Right renal cortex interstitium (tissue), 3 donors: ENCODE data around the gene GNAZ. TPM values are rescaled to one million over a fixed set of nuclear protein-coding genes. Genes with fewer than 3 reads are reported as not detected.

ENCODE experiments used
- DNase-seq, 3 donors: peaks; one replicate each; pipeline ENCODE4 v3.0.0-alpha.2; 2013; ENCODE audit warnings: low read depth in 3 of 3, low spot score in 2 of 3
- polyA plus RNA-seq, 3 donors: library from polyadenylated mRNA; unstranded; fragments of 120-200 nt; gene quantifications; one replicate each; pipeline ENCODE4 v1.2.1, GENCODE V29; 2013; ENCODE audit not compliant: insufficient read length in 3 of 3

Gene GNAZ
- polyA plus RNA-seq, 3 donors = 4.6 to 6.2 (median 5.0) TPM

DNA sequence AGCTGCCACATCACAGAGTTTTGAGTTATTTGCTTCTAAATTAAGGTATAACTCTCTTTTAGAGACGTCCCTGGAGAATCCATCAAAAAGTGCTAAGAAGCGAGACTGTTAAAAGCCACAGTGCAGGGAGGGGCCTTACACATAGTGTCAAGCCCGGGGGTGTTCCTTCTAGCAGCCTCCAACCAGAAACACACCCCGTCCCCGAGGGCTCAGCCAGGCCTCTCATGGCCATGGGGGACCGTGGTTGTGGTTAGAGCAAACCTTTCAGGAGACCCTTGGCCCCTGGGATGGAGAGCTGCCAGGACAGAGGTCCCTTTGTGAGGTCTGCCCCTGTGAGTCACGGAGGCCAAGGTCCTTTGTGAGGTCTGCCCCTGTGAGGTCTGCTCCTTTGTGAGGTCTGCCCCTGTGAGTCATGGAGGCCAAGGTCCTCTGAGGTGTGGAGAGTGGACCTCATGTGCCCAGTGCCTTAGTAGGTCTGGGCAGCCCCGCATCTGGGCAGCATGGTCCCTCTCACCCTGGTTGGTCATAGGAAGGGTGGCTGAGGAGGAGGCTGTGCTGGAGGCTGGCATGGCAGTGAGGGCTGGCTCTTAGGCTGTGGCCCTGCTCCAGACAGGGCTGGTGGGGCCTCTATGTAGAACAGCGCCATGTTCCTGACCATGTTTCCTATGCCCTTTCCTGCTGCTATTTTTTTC, 5.4 kb downstream of the GNAZ start:
- DNase-seq = no peak

DNA sequence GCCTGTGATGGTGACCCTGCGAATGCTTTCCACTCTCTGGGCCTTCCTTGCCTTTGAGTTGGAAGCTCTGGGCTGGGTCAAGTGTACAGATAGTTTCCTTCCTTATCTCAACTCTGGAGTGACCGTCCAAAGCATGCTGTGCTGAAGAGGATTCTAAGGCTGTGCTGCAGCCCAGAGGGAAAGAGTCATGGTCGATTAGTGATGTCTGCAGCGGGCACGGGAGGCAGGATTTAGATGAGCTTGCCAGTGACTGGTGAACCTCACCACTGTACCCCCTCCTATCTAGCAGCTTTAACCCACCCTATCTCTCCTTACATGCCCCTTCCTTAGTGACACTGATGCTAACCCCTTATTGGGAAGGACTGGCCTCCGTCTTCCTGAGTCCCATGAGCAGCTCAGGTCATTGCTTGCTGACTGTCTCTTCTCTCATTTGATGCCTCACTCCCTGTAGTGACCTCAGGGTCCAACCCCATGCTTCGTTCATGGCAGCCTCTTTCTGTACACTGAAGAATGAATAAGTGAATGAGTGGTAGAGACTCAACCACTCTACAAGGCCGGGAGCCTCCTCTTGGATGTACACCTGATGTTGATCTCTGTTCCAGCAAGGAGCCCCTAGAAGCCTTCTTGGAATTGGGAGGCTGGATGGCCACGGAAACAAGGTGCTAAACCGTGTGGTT, 6.7 kb downstream of the GNAZ start:
- no peak for DNase-seq

DNA sequence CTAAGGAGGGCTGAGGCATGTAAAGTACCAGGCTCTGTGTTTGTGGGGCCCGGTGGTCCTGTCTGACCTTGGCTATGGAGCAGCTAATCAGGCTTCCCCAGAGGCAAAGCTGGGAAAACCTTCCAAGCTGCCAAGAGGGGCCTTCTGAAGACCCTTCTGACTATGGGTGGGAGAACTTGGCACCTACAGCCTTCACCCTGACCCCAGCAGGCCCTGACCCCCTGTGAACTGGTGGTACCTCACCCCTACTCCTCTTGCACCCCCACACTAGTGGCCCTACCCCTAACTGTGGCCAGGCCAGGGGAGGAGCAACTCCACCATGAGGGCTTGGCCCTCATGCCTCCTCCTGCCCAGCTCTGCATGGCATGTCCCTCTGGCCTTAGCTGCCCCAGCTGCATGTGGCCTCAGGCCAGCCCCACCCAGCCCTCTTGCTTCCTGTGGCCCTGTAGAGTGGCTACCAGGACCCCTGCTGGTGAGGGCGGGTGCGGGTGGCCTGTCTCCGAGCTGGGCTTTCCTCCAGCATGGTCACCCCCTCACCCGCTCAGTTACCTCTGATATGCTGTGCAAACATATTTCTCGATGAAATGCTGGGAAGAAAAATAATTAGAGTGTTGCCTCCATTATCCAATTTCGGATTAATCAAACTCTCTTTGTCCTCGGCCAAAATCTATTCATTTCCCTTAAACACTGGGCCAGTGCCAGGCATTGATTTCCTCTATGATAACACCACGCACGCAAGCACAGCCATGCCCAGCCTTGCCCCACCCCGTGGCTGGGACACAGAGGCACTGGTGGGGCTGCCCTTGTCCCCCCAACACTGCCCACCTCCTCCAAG, 7.5 kb downstream of the GNAZ start:
- no peak for DNase-seq

DNA sequence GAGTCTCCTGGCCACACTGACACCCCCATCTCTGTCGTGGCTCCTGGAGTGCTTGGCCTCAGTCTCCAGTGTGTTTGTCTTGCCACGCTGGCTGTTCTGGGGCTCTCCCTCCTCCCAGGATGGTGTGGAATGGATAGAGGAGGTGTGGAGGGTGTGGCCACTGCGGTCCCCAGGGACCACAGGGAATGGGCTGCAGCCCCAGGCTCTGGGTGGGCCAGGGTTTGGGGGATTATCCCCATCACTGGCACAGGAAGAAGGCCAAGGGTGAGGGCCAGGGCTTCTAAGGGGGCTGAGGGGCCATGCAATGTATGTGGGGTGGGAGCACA, 8.1 kb downstream of the GNAZ start:
- DNase-seq = no peak

DNA sequence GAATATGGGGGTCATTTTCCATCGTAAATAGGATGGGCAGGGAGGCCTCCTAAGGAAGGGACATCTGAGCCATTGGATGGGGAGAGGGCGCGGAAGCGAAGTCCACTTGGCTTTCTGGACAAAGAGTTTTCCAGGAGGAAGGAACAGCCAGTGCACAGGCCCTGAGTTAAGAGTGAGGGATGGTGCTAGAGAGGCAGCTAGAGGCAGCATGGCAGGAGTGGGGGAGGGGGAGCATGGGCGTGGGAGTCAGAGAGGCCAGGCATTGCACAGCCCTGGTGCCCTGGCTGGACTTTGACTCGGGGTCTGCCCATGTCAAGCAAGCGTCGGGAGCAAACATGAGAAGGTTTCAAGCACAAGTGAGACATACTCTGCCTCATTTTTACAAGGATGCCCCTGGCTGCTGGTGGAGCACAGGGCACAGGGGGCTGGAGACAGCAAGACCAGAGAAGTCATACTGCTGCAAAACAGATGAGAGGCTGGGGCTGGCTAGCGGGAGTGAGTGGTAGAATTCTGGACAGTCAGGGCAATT, 9.0 kb downstream of the GNAZ start:
- no peak for DNase-seq

DNA sequence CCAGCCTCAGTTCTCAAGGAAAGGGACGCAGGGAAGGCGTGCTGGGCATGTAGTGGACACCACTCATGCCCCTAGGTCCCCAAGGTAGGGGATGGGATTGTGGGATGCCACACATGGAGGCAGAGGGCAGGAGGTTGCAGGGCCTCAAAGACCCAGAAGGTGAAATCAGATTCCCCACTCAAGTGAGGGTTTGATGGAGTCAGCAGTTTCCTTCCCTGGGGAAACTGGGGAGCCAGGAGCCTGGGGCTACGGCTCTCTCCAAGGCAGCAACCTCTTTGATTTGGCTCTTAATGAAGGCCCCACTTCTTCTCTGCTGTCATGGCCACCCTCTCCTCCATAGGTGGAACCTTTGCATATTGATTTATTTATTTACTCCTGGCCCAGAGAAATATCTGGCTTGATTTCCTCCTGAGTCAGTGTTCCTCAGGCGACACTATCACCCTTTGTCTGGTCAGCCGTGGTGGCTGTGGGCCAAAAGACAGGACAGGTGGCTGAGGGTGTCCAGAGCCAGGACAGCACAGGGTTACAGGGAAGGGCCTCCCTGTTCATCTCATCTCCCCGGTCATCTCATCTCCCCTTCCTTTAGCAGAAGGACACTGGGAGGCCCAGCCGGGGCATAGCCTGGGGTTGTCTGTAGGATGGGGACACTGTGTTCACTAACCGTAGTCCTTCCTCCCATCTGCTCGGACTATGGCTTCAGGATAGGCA, 9.6 kb downstream of the GNAZ start:
- DNase-seq = no peak

DNA sequence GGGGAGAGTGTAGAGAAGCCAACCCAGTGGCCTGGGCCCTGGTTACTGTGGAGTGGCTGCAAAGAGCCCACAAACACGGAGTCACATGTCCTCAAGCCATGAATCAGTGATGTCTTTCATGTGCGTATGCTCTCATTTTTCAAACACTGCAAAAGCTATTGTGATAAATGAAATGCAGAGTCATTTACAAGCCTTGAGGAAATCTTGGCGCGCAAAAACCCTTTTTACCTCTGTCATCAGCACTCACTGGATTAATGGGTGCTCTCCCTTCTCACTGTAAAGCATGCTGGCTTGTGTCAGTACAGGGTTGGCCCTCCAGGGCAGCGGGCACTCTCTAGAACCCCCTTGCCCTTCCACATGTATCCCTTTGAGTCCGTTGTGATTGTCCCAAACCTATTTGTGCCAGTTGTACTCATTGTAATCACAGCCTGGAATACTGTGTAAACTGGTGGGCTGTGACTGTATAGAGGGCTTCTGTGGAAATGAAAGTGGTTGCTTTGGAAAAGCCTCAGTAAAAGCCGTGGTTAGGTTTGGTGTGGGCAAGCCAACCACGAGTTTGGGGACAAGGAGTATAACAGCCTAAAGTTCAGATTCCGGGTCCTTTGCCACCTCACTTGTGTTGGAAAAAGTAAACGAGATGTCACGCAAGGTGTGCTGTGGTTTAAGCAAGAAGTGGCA, 10.4 kb downstream of the GNAZ start:
- no peak for DNase-seq

DNA sequence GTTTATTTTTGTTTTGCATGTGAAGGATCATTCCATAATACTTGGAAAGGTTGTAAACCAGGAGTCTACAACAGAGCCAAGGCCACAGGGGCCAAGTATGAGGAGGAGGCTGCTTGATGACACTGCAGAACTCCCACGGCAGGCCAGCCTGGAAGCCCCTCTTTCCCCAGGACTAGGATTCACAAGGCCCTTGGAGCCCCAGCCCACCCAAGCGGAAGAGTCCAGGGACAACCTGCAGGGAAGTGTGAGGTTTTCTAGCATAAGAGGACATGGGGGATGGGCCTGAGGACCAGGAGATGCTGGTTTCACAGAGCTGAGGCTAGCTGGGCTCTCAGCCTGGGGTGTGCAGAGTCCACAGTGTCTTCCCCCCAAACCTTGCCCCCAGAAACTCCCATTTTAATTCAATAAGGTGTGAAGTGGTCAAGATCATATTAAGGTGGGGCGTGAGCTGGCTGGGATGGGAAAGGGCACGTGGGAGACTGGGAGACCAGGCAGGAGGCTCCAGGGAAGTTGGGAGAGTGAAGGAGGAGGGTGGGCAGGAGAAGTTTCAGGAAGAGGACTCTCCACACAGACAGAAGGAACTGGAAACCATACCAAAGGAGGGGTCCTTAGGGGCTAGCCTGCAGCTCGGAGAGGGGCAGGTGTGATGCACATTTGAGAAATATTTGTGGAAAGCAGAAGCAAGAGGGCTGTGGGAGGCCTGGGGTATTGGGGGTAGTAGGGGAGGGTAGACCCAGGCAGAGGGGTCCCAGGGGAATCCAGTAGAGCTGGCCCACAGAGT, 12.4 kb downstream of the GNAZ start:
- DNase-seq = no peak

DNA sequence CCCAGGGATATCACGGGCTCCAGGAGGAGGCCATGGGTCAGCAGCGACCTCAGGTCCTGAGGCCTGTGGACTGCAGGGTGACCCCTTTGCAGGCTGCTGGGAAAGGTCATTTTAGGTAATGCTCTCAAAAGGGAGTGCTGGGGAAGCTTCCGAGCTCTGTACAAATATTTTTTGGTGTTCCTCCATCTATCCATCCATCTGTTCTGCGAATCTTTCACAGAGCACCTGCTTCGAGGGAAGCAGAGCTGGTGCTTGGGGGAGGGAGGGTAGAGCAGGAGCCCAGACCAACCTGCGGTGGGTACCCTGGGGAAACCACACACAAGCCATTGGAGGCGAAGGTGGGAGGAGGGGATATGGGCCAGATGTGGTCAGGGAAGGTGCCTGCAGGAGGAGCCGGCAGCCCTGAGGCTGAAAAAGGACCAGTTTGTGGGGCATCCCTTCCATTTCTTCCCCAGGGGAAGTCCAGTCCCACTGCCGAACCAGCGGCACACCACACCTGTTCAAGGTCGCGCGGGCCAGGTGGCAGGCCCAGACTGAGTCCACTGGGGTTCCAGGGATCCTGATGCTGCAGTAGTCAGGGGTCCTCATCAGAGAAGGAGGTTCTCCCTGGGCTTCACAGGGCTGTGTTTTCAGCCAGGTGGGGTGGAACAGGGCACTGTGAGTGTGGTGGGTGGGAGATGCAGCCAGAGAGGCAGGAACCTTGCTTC, 13.1 kb downstream of the GNAZ start:
- no peak for DNase-seq

DNA sequence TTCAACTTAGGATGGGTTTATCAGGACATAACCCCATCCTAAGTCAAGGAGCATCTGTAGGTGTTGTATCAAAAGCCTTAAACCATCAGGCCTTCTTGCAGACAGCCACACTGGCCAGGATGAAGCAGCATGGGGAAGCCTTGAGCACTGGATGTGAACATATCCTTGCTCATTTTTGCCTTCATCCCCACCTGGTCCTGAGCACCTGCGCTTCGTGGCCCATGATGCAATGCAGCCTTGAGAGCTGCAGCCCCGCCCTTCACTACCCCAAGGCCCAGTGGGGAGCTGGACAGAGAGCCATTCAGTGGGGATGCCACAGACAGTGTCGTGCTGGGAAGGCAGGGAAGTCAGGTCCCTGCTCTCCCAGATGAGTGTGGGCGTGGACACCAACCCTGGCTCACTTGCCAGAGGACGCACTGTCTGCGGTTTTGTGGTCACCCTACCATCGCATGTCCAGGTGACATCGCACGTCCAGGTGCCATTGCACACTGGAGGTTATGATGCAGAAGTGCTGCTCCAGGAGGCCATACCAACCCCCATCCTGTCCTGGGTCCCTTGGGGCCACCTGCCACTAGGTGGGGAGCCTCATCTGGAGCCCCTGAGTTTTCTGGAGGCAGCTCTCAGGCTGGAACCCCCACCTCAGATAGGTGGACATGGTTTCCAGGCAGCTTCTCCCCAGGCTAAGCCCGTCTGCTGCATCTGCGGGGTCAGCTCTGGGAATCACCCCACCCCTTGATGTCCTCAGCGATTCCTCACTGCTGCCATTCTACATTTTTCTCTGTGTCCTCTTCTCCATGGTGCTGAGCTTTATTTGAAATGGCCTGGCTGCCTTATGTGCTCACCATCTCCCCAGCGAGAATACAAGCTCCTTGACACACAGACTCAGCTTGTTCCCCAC, 14.4 kb downstream of the GNAZ start:
- no peak for DNase-seq

DNA sequence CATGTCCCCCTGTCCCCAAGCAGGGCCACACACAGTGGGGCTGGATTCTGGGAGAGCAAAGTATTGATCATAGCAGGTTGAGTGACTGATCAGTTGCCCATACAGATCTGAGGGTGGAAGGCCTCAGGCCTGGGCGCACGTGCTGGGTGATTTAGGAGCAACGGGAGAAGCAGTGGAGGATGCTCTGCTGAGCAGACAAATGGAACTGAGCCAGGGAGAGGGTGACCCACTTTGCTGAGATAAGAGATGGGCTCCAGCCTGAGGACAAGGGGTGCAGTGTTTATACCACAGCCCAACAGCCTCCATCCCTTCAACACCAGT, 15.0 kb downstream of the GNAZ start:
- no peak for DNase-seq

DNA sequence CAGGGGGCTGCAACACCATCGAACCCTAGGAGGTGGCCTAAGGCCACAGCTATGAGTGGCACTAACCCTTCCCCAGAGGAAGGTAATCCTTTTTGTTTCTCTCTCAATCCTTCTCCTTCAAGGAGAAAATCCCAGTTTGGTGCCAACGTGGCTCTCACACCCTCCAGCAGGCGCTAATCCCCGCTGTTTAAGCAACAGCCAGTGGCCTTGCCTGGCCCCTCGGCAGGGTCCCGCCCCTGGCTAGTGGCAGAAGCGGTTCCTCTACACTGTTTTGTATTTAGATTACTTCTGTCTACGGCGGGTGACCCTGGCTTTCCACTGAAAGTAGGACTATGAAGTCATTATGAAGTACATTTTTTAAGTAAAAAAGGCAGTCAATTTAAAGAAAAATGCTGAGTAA, 15.5 kb downstream of the GNAZ start:
- DNase-seq = no peak

DNA sequence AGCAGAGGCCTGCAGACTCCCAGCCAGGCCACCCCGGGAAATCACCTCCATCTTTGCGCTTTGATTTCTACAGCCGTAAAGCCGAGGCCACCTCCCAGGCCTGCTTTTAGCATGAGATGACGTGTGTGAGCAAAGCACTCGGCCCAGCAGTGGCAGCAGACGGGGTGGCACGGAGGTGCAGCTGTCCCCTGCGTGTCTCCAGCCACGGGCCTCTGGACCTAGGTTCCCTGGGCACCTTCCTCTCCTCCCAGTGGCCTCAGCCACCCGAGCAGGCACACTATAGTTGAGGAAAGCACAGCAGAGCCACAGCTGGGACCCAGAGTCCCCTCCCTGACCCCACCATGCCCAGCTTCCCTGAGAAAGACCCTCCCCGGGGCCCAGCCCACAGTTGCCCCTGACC, 15.9 kb downstream of the GNAZ start:
- DNase-seq = no peak

DNA sequence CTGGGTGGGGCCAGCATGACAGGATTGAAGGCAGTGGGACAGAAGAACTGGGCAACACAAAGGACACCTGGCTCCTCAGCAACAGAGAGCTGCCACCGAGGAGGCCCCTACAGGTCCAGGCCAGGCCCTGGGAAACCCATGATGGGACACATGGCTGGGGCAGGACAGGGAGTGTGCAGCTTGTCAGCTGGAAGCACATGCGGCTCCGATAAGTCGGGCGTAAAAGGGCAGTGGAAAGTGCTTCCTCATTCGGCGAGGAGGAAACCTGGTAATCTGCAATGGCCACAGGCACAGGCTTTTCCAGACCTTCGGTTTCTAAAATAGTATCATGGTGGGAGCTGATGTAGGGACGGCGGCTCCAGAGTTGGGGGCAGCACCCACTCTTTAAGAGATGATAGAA, 16.5 kb downstream of the GNAZ start:
- DNase-seq = no peak

DNA sequence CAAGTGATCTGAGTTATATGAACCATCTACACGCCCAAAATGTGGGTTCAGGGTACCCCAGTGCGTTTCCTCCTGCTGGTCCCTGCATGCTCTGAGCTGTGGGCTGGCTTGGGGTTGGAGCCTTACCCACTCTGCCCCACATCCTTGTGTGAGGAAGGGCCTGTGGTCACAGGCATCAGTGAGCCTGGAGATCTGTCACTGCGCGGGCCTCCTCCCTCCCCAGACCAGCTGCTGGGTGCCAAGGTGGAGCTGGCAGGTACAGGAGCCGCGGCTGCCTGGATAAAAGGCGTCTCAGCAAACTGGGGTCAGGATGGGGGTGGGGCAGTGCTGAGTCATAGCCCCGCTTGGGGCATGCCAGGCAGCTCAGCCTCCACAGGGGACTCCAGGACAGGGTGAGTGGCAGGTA, 17.9 kb downstream of the GNAZ start:
- no peak for DNase-seq

DNA sequence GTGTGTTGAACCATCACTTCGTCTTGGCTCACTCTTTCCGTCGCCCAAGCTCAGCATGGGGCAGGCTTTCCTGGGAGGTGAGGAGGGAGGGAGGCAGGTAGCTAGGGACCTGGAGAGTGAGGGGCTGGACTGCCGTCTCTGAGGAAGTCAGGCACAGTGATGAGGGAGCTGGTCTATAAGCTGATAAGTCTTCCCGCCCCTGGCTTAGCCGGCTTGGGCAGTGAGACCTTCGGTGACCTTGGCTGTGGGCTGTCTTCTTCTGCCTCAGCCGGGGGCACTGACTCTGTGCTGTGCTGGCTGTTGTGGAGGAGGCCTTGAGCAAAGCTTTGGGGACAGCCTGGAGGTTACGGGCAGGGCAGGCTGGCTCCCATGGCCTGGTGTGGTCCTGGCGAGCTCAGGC, 18.7 kb downstream of the GNAZ start:
- DNase-seq = no peak

DNA sequence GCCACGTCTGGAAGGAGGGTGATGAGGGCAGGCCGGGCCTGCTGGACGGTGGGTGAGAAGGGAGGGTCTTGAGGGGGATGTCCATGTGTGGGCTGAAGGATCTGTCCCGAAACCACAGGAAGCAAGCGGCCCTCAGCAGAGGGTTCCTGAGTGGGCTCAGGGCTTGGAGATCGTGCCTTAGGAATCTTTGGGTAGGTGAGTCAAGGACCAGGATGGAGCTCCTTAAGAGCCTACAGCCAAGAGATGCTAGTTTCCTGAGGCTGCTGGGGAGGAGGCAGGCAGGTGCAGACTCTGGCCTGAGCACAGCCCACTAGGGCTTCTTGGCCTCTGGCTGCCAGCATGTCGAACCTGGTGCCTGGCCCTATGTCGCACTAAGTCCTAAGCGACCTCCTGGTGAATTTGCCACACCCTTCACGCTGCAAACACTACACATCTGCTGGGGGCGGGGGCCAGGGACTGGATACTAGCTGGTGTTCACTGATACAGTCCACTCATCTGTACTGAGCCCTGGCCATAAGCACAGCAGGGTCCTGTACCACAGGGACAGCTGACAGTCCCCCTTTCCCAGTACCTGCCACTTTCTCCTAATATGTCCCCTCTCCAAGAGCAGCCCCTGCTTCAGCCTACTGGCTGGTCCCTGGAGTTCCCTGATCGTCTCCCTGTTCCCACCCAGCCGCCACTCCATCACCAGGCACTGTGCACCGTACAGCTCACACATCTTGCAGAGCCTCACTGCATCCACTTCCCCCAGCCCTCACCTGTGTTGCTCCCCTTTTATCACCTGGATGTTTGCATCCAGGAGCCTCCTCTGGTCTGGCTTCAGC, 19.5 kb downstream of the GNAZ start:
- DNase-seq = no peak
